Measurements from ENCODE around the gene FBP2. TPM values are rescaled to one million over a fixed set of nuclear protein-coding genes. Genes with fewer than 3 reads are reported as not detected.

The FBP2 gene
- polyA plus RNA-seq, 1 donor (not counting 4 experiments of a cell fraction or from before 2014, with no cell fraction given): not detected

DNA sequence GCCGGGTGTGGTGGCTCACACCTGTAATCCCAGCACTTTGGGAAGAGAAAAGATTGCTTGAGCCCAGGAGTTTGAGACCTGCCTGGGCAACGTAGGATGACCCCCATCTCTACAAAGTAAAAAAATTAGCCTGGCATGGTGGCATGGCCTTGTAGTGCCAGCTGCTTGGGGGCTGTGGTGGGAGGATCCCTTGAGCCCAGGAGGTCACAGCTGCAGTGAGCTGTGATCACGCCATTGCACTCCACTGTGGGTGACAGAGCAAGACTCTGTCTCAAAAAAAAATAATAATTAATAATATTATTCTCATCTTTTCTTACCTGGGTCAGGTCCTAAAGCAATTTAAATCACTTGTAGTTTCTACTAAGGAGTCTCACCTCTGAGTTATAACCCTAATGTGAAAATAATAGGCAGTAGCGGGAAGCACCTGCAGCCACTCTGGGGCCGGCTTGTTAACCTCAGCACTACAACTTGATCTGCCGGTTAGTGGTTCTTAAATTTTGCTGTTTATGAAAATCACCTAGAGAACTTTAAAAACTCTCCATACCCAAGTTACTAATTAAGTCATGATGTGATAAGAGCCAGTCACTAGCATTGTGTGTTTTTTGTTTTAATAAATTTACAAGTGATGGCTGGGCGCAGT lies 68.1 kb downstream of the FBP2 start:
- no peak for FAIRE-seq
- Histone ChIP-seq H3K9ac (ENCODE audit: control insufficient read depth, extremely low read depth, insufficient read depth, low read length) (no peak overlapping the region), H3K9me3 (ENCODE audit: control insufficient read depth, low read depth, low read length) (no peaks in the 10 kb centered on the region), H3K4me2 (ENCODE audit: control insufficient read depth, extremely low read depth, insufficient read depth, low read depth, low read length) (no peak overlapping the region), H3K4me3 (ENCODE audit: control insufficient read depth in 2 of 3, extremely low read depth in 1 of 3, insufficient read depth in 2 of 3, low read depth in 1 of 3, low read length in 3 of 3) (no peak overlapping the region), H3K27me3 (ENCODE audit: control insufficient read depth, extremely low read depth, insufficient read depth, low read length) (no peaks in the 10 kb centered on the region), H2AFZ (ENCODE audit: control insufficient read depth, low read length) (no peak overlapping the region), H3K27ac (ENCODE audit: control insufficient read depth, insufficient read depth, low read length) (no peak overlapping the region), H4K20me1 (ENCODE audit: control insufficient read depth, extremely low read depth, insufficient read depth, low read length) (no peaks in the 10 kb centered on the region), H3K4me1 (ENCODE audit: control insufficient read depth, extremely low read depth, insufficient read depth, low read length) (no peaks in the 10 kb centered on the region), H3K9me1 (ENCODE audit: control insufficient read depth, extremely low read depth, insufficient read depth, low read length) (no peaks in the 10 kb centered on the region), H3K79me2 (ENCODE audit: control insufficient read depth, insufficient read depth, low read length) (no peaks in the 10 kb centered on the region), H3K36me3 (ENCODE audit: control insufficient read depth in 2 of 2, extremely low read depth in 1 of 2, insufficient read depth in 2 of 2, low read length in 2 of 2) (no peaks in the 10 kb centered on the region)
- dilution Hi-C loops (cut with MboI; ENCODE audit: extremely low pct_ligation_motif_present, low sequenced_read_pairs): no loop called here
- DNase-seq (ENCODE audit: low read depth, low spot score): no peak
- no peak for TF ChIP-seq EZH2 (IDR thresholded peaks at IDR 0.05; ENCODE audit: low read length)
- no peak for TF ChIP-seq CTCF (optimal IDR thresholded peaks at IDR 0.05 in 1 of 3, IDR thresholded peaks at IDR 0.05 in 1 of 3, conservative IDR thresholded peaks at IDR 0.05 in 1 of 3; ENCODE audit: extremely low read depth in 1 of 3, insufficient read depth in 2 of 3, low read length in 3 of 3)

DNA sequence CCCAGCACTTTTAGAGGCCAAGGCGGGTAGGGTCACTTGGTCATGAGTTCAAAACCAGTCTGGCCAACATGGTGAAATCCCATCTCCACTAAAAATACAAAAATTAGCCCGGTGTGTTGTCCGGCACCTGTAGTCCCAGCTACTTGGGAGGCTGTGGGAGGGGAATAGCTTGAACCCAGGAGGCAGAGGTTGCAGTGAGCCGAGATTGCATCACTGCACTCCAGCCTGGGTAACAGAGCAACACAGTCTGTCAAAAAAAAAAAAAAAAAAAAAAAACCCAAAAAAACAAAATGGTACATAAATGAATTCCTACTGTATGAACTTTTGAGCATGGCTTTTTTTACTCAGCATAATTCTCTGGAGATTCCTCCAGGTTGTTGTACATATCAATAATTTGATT lies 76.4 kb downstream of the FBP2 start:
- Histone ChIP-seq H4K20me1 (ENCODE audit: control insufficient read depth, extremely low read depth, insufficient read depth, low read length) (no peaks in the 10 kb centered on the region), H2AFZ (ENCODE audit: control insufficient read depth, low read length) (no peak overlapping the region), H3K4me1 (ENCODE audit: control insufficient read depth, extremely low read depth, insufficient read depth, low read length) (no peaks in the 10 kb centered on the region), H3K9ac (ENCODE audit: control insufficient read depth, extremely low read depth, insufficient read depth, low read length) (no peak overlapping the region), H3K27ac (ENCODE audit: control insufficient read depth, insufficient read depth, low read length) (no peak overlapping the region), H3K27me3 (ENCODE audit: control insufficient read depth, extremely low read depth, insufficient read depth, low read length) (no peaks in the 10 kb centered on the region), H3K4me3 (ENCODE audit: control insufficient read depth in 2 of 3, extremely low read depth in 1 of 3, insufficient read depth in 2 of 3, low read depth in 1 of 3, low read length in 3 of 3) (no peak overlapping the region), H3K9me3 (ENCODE audit: control insufficient read depth, low read depth, low read length) (no peaks in the 10 kb centered on the region), H3K79me2 (ENCODE audit: control insufficient read depth, insufficient read depth, low read length) (no peaks in the 10 kb centered on the region), H3K4me2 (ENCODE audit: control insufficient read depth, extremely low read depth, insufficient read depth, low read depth, low read length) (no peak overlapping the region), H3K9me1 (ENCODE audit: control insufficient read depth, extremely low read depth, insufficient read depth, low read length) (no peaks in the 10 kb centered on the region), H3K36me3 (ENCODE audit: control insufficient read depth in 2 of 2, extremely low read depth in 1 of 2, insufficient read depth in 2 of 2, low read length in 2 of 2) (no peaks in the 10 kb centered on the region)
- no peak for DNase-seq (ENCODE audit: low read depth, low spot score)
- no peak for FAIRE-seq
- TF ChIP-seq EZH2 (IDR thresholded peaks at IDR 0.05; ENCODE audit: low read length) (no peak), CTCF (optimal IDR thresholded peaks at IDR 0.05 in 1 of 3, IDR thresholded peaks at IDR 0.05 in 1 of 3, conservative IDR thresholded peaks at IDR 0.05 in 1 of 3; ENCODE audit: extremely low read depth in 1 of 3, insufficient read depth in 2 of 3, low read length in 3 of 3) (no peak)
- dilution Hi-C loops (cut with MboI; ENCODE audit: extremely low pct_ligation_motif_present, low sequenced_read_pairs): no loop called here
